HG02981 (cell line): ENCODE results near the gene SLCO3A1.

Experiments used
- ATAC-seq: cut with Tn5 transposase; IDR thresholded peaks from one replicate; pipeline ENCODE4 v1.9.1; 2021; ENCODE audit warnings: mild to moderate bottlenecking, moderate library complexity; ENCODE audit not compliant: unreplicated experiment

SLCO3A1 gene

DNA sequence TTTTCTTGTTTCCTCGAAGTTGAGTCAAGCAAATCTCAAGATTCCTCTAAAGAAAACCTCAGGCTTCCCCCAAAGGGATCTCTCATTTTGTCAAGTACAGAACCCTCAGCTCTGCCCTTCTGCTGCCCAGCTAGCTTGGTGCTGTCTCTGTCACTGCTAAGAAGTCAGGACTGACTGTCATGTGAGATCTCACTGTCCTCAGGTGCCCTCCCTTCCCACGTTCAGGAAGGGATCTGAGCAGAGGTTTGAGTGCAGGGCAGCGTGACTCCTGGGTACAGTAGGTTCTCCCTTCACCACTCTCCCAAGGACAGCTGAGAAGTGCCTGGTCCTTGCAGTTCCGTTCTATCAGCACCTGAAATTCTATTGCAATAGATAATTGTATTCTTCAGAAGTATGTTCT, 229.7 kb downstream of the SLCO3A1 start:
- no peak for ATAC-seq

GRCh38 chr15:92087211-92087610, 233.7 kb downstream of the SLCO3A1 start:
- no peak for ATAC-seq

GRCh38 chr15:92091155-92091734, 237.7 kb downstream of the SLCO3A1 start:
- ATAC-seq: no peak

GRCh38 chr15:92092289-92093105, 239.0 kb downstream of the SLCO3A1 start:
- no peak for ATAC-seq

DNA sequence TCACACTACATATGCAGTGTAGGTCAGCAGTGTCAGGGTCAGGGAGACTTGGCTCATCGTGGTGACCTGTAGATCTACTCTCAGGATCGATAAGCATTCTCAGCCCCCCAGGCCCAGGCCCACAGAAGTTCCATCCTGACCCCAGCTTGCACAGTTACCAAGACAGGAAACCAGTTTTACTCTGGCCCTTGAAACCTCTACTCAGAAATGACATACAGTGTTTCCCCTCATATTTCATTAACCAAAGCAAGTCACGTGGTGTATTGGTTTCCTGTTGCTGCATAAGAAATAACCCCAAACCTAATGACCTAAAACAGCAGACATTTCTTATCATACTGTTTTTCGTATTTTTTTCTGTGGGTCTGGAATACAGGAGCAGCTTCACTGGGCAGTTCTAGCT, 242.2 kb downstream of the SLCO3A1 start:
- ATAC-seq: peak; percentile 84

- peak; percentile 44 for ATAC-seq
Measured at GRCh38 chr15:92097474-92098178, 244.1 kb downstream of the SLCO3A1 start.

- no peak for ATAC-seq
Measured at GRCh38 chr15:92098869-92099268, 245.4 kb downstream of the SLCO3A1 start.

DNA sequence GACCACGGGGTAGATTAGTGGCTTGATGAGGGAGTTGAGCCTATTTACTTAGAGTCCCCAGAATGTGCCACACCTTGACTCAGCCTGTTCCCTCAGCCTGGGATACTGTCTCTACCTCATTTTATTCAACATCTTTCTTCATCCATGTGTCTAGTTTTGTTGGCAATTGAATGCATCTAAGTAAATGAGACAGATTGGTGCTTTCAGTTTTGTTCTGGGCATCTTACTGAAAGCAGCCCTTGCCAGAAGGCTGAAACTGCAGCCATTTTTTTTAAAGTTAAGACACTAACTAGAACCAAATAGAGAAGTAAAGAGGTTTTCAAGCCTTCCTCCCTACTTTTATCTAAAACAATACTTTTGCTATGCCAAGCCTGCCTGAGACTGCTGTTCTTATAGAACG, 246.8 kb downstream of the SLCO3A1 start:
- ATAC-seq: no peak

- ATAC-seq: no peak
Measured at GRCh38 chr15:92100751-92101150, 247.2 kb downstream of the SLCO3A1 start.

DNA sequence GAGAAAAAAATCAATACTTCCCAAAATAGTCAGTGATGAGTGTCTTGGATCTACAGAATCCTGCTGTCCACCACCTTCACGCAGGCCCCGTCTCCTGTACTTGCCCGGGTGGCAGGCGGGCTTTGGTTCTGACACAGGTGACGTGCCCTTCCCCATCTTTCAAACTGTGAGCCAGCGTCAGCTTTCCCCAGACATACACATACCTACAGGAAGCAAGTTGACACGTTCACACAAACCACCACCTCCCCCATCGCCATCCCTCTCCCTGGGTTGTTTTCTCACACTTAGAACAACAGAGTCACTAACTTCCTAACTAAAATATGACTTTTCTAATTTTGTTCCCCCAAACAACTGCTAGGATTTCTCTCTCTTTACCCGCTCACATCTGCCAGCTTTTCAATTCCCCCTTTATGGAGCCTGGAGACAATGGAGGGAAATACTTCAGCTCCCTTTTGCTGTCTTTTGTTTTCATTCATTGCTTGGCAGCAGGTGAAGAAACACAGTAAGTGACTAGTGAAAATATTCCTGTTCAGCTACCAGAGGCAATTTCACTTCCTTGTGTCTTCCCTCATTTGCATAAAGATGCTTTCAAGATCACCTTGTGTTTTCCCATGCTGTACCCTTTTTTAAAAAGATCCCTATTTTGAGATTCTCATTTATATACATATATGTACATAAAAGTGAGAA, 248.3 kb downstream of the SLCO3A1 start:
- ATAC-seq: peak; percentile 43

DNA sequence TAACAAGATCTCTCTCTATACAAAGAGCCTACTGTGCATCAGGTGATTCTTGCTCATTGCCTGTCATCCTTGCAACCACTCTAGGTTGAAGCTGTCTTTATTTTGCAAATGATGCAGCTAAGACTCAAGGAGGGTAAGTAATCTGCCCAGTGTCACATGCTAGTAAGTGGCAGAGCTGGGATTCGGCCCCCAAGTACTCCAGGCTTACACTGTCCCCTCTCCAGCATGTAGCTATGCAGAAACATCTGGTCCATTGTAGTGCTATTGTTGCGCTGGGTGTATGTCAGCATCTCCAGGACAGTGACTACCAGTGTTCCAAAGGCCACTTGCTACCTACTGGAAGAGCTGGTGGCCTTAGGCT, 248.9 kb downstream of the SLCO3A1 start:
- ATAC-seq: no peak

DNA sequence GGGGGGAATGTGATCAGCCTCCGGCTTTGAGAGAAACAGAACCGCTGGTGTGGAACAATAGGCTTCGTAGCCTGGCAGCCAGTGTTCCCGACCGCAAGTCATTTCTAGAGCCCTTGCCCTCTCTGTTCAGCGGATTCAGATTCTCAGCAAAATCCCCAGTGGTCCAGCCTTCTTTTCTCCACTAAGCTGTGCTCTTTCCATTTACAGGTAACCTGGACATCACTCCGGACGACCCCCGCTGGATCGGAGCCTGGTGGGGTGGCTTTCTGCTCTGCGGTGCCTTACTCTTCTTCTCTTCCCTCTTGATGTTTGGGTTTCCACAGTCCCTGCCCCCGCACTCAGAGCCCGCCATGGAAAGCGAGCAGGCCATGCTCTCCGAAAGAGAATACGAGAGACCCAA, 250.6 kb downstream of the SLCO3A1 start:
- ATAC-seq: no peak

- no peak for ATAC-seq
Measured at GRCh38 chr15:92105611-92106010, 252.1 kb downstream of the SLCO3A1 start.

DNA sequence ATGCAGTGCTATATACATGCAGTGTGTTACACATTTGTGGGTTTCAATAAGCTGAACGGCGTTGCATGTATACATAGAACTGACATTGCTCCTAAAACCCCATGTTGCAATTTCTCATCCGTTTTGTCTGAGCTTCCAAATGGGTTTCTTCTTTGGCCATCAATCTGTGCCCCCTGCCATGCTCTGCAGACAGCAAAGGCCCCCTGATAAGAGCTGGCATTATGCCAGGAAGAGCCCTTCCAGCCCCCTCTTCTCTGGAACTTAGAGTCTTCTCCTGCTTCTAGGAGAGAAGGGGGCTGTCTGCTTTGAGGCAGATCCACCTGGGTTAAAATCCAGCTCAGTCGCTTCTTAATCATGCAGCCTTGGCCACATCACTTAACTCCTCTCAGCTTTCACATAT, 254.0 kb downstream of the SLCO3A1 start:
- ATAC-seq: no peak

DNA sequence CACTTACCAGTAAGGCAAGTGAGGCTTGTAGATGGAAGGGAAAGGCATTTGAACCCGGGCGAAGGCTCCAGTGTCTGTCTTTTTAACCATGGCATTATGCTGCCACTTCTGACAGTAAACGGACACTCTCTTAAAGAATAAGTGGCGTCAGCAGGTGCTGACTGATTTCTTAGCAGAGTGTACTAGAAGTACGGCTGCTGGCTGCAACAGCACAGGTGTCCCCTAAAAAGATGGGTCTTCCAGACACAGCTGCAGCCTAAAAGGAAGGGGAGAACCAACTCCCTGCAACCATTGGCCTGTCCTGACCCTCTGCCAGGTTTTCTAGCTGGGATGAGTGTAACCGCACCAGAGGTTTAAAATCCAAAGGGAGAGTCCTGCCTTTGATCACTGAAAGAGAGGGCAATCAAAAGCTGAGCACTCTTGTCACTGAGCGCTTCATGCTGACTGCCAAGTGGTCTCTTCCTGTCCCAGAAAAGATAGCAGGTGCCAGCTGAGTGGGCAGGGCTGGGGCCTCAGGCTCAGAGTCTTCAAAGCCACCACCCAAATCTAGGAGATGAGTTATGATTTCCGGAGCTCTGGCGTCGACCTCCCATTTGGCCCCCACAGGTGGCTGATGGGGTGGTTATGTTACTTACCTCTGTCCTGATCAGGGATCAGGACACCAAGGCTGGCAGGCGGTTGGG, 255.8 kb downstream of the SLCO3A1 start:
- ATAC-seq: no peak

- ATAC-seq: no peak
Measured at GRCh38 chr15:92111291-92111690, 257.8 kb downstream of the SLCO3A1 start.

- ATAC-seq: no peak
Measured at GRCh38 chr15:92111751-92112150, 258.2 kb downstream of the SLCO3A1 start.

DNA sequence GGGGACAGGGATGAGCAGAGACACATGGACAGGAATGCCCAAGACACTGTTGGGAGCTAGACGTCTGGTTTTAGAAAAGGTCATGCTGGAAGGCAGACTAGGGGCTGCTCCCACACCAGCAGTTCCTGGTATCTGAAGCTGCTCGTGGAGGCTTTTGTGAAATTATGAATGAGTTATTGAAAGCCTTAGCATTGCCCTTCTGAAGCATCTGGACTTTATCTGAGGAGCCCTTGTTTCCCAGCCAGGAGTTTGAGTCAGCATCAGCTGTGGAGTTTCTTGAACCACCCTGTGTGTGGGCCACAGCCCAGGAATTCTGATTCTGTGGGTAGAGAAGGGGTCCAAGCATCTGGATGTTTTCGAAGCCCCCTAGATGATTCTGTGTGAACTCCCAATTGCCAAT, 258.7 kb downstream of the SLCO3A1 start:
- no peak for ATAC-seq

GRCh38 chr15:92112711-92113110, 259.2 kb downstream of the SLCO3A1 start:
- ATAC-seq: no peak

DNA sequence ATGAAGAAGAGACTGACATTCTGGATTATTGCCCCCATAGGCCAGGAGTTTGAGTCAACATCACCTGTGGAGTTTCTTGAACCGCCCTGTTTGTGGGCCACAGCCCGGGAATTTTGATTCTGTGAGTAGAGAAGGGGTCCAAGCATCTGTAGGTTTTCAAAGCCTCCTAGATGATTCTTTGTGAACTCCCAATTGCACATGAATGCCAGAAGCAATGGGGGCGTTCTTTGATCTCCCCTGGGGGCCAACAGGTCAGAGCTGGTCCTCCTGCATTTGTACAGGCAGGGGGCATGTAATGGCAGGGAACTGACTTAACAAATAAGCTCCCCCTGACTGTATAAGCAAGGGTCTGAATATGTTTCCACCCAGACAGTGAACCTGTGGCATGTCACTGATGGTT, 260.3 kb downstream of the SLCO3A1 start:
- no peak for ATAC-seq

GRCh38 chr15:92115834-92116233, 262.3 kb downstream of the SLCO3A1 start:
- ATAC-seq: no peak
